Stimulated activated CD8-positive, alpha-beta memory T cell treated with anti-CD3 and anti-CD28 coated beads, Interleukin-2, amount 100 ng/mL, for 48 hours (primary cell): Measurements from ENCODE around the gene COASY.

Experiments
- DNase-seq, 2 donors: peaks; one replicate each; pipeline ENCODE4 v3.0.0-alpha.2; 2020; ENCODE audit warnings: low read depth in 2 of 2

The COASY gene

GRCh38 chr17:42561897-42562387 is at the start of gene COASY:
Gene COASY (plus strand): TSS chr17:42562148. CDS start chr17:42562623, 475 bp downstream.
- DNase-seq: peak; percentile 85 to 92

- no peak for DNase-seq
These were observed 49.7 kb upstream of the COASY start for GRCh38 chr17:42512246-42512645.

- DNase-seq: no peak
These were observed 49.2 kb upstream of the COASY start for GRCh38 chr17:42512733-42513251.

- DNase-seq: no peak
These were observed 48.3 kb upstream of the COASY start for GRCh38 chr17:42513686-42514085.

- no peak for DNase-seq
These were observed 47.7 kb upstream of the COASY start for GRCh38 chr17:42514279-42514678.

GRCh38 chr17:42514867-42515266 is 47.1 kb upstream of the COASY start:
- DNase-seq: no peak

GRCh38 chr17:42517516-42517915 is 44.4 kb upstream of the COASY start:
- DNase-seq: peak; percentile 62 to 68

- DNase-seq: no peak
These were observed 43.7 kb upstream of the COASY start for GRCh38 chr17:42518046-42518754.

- no peak for DNase-seq
These were observed 43.0 kb upstream of the COASY start for GRCh38 chr17:42518755-42519545.

GRCh38 chr17:42519546-42520491 is 42.1 kb upstream of the COASY start:
- DNase-seq: no peak

- peak in 1 of 2 donors; percentile 21 for DNase-seq
These were observed 41.4 kb upstream of the COASY start for GRCh38 chr17:42520540-42520951.

- DNase-seq: no peak
These were observed 40.9 kb upstream of the COASY start for GRCh38 chr17:42521036-42521435.

- no peak for DNase-seq
These were observed 40.2 kb upstream of the COASY start for GRCh38 chr17:42521666-42522262.

GRCh38 chr17:42522263-42522790 is 39.6 kb upstream of the COASY start:
- DNase-seq: no peak

- no peak for DNase-seq
These were observed 39.1 kb upstream of the COASY start for GRCh38 chr17:42522798-42523278.

GRCh38 chr17:42525221-42525620 is 36.7 kb upstream of the COASY start:
- no peak for DNase-seq

GRCh38 chr17:42526031-42526444 is 35.9 kb upstream of the COASY start:
- no peak for DNase-seq

- DNase-seq: no peak
These were observed 34.0 kb upstream of the COASY start for GRCh38 chr17:42527932-42528331.

- DNase-seq: no peak
These were observed 32.9 kb upstream of the COASY start for GRCh38 chr17:42529061-42529460.

GRCh38 chr17:42530952-42531454 is 30.9 kb upstream of the COASY start:
- DNase-seq: no peak
